Measurements from ENCODE around the gene CAMKV.
A peak's percentile ranks its signal among the peaks of the same experiment; 100 is the strongest.
"Not testable (repeated sequence)": the region's sequence is repeated elsewhere in the genome, so short reads cannot be mapped to it uniquely, and the experiment has no call there.

Gene CAMKV

DNA sequence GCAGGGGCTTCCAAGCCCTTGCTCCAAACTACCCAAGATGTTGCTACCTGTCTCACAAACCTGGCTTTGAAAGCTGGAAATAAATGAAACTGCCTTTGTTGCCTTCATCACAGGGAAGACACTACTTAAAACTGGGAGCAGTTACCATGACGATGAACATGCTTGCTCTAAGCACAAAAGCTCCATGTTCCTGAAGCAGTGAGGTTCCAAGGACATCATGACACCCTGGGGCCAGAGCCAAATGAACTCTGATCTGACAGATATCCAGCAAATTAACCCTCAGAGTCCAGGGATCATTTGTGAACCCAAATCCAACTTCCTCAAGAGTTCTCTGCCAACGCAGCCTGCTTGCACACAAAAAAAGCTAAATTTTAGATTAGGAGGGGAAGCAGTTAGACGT, 24.0 kb downstream of the CAMKV start:
- no peak for DNase-seq

DNA sequence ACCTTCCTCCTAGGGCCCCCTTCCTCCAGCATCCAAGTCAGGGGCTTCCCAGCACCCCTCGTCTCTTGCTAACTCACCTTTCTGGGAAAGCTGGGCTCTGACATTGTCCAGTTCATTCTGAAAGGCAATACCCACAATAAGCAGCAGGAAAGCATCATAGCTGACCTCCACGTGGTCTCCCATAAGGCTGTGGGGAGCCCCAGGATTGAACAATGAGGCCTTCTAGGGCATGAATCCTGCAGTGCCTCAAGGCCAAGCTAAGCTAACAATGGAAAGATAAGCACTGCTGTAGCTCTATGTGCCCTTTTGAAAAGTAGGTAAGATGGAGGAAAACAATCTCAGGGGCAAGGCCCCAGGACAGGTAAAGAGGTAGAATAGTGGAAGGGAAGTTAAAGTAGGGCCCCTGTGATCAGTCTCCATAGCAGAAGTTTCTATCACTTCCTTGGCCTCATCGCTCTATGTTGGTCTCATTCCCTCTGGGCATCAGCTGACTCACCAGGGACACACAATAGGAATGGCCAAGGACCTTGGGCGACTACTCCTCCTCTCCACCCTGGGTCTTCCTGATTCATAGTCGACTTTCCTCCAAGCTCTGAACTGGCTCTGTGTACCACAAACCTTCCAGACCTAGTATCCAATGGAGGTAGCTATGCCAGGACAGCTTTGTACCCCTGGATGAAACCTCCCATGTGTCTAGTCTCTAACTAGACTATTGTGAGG, 25.1 kb downstream of the CAMKV start:
- DNase-seq, result no peak

DNA sequence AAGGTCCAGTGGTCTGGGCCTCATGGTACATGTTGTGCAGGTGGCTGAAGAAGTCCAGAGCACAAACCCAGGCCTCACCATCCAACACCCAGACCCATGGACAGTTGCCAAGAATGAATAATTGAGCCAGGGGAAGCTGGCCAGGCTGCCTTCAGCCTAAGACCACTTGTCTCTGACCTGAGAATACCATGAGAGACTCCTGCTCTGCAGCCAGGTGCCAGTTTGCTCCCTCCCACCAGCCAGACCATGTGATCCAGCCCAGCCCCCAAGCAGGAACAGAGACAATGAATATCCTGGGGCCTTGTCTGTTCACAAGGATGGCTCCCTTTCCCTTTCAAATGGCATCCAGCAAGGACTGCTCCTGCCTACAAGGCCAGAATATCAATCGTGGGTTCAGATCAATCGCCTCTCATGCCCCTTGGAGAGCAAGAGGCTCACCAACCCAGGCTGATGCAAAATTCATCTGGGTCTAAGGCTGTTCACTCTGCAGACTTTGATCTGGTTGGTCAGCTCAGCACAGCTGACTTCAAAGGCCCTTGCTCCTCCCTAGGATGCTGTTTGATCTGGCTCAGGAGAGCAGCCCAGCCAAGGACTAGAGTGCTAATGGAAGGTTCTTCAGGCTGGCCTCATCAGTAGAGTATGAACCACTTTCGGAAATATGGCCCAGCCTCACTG, 26.7 kb downstream of the CAMKV start:
- no peak for DNase-seq

DNA sequence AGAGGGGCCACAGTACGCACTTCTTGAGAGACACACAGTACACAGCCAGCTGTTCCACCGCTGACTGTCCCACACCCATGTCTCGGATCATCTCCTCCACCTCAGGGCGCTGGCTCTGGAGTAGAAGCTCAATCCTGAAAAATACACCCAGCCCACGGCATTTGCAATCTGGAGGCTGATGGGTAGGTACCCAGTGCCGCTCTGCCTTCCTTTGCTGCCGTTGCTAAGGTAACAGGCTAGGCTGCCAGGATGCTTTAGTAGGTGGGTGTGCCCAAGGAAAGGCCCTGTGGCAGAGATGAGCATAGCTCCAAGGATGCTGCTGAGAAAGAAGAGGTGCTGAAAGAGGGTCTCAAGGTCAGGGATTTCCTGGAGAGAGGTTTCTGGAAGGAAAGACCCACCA, 27.9 kb downstream of the CAMKV start:
- no peak for DNase-seq

DNA sequence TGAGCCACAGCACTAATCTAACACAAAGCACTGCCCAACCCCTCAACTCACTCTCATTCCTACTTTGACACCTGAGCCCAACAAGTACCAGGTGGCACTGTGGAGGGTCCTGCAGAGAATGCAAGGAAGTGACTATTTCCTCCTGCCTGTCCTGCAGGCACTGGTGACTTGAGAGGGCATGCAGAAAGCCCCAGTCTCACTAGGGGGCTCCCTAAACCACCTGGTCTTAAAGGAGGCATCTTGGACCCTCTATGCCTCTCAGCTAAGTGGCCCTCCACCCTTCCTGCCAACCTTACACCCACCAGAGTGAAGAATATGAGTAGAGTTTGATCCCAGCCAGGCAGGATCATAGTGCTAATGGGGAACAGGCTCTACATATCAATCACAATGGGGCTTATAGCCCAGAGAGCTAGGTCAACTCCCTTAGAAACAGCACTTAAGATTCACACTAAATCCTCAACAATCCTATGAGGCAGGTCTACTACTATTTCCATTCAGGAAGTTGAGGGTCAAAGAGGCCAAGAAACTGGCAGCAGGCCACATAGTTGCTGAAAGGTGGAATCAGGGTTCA, 28.5 kb downstream of the CAMKV start:
- DNase-seq, result peak in 1 of 3 donors; percentile 10

DNA sequence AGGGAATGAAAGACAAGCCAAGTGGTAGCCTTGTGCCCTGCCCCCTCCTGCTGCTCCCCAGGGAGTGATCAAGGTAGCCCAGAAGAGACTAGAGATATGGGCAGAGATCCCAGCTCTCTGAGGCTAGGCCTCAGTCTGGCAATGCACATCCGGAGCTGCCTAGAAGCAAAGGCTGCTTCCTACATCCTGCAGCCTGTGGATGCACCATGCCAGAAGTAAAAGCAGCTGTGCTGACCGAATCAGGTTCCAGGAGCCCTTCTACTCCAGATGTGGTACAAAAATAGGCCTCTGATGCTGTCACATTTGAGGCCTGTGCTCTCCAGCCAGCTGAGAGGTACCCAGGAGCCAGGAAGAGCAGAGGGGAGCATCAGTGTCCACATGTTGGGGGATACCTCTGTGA, 29.3 kb downstream of the CAMKV start:
- no peak for DNase-seq

DNA sequence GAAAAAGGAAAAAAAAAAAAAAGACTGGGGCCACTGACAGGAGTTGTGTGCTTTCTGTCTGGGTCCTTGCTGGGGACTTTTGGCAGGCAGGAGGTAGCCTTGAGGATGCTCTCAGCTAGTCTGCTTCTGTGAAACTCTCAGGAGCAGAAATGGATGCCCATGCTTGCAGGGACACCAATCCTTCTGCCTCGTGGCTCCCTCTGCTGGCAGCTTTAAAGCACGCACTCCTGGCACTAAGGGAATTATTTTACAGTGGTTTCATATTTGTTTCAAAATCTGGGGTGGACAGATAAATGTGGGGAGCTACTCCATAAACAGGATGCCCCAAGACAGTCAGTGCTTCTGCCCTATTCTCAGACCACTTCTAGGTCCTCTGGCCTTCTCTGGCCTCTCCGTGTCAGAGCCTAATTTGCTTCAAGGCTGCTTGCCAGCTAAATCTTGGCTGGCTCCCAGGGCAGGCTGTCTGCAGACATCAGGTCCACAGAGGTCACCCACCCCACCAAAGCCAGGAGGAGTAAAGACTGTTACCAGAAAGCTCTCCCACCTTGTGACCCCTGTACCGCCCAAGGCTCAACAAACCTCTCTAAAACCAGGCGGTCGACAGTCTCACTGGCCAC, 30.4 kb downstream of the CAMKV start:
- DNase-seq, result peak; percentile 86 to 91 (median 91)

DNA sequence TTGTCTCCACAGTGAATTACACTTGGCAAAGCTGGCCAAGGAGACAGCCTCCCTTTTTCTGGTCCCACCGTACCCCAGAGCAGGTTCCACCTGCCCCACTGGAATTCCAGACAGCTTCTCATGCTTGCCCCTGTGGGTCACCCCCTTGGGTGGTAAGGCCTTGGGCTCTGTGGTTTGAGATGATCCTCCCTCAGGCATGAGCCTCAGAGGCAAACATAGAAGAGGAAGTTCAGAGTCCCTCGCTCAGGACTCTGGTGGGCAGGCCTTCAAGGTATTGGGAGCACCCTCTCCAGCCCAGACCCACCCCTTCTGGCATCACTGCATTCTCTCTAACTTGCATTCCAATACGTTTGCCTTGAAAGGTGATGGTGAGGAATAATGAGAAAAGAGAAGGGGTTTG, 38.4 kb downstream of the CAMKV start:
- no peak for DNase-seq

DNA sequence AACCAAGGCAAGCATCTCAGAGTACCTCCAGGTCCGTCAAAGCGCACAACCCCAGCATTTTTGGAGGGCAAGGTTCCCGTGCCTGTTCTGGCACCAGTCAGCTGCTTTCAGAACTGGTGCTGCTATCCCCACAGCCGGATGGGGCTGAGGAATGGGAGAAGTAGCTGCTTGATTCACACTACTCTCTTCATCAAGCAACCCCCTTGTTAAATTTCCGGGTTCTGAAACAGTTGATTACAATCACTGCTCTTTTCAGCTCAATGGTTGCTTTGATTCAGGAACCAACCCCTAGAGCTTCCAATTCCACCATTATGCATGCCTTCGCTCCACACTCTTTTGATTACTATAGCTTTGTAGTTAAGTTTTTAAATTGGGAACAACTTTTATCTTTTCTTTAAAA, 43.7 kb downstream of the CAMKV start:
- DNase-seq, result no peak

DNA sequence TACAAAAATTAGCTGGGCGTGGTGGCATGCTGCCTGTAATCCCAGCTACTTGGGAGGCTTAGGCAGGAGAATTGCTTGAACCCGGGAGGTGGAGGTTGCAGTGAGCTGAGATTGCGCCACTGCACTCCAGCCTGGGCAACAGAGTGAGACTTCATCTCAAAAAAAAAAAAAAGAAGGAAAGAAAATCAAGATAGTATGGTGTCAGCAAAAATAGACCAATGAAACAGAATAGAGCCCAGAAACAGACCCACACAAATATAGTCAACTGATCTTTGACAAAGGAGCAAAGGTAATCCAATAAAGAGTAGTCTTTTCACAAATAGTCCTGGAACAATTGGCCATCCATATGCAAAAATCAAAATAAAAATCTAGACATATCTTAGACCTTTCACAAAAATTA, 46.6 kb downstream of the CAMKV start:
- DNase-seq, result not testable (repeated sequence)

DNA sequence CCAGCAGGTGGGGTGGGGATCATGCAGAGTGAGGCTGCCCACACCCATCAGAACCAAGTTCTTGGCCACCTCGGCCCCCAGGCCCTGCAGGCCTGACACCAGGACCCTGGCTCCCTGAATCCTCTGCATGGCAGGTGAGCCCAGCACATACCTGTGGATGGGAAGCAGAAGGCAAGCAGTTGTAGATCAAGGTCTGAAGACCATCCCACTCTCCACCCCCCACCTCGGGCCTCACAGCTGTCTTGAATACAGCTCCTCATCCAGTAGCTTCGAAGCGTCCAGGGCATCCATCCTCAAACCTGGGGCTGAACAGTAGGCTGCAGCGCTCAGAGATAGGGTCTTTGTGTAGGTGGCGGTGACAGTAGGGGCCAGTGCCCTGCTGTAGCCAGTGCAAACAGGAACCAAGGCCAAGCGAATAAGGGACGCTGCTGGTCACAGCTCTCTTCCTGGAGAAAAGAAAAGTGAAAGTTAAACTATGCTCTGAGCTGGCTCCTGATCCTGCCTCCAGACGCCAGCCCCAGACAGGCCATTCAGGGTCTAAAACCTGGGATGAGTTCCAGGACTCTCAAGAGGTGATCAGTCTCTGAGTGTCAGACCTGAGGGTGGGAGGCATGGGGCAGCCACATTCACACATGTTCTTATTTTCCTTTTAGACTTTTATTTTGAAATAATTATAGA, 56.1 kb downstream of the CAMKV start, which contains the start of gene UBA7:
TSS of gene UBA7 (minus strand) at position 457 of the 678 bp plus-strand sequence. CDS start at position 291, 166 bp downstream.
- DNase-seq, result peak; percentile 77 to 88 (median 85)

DNA sequence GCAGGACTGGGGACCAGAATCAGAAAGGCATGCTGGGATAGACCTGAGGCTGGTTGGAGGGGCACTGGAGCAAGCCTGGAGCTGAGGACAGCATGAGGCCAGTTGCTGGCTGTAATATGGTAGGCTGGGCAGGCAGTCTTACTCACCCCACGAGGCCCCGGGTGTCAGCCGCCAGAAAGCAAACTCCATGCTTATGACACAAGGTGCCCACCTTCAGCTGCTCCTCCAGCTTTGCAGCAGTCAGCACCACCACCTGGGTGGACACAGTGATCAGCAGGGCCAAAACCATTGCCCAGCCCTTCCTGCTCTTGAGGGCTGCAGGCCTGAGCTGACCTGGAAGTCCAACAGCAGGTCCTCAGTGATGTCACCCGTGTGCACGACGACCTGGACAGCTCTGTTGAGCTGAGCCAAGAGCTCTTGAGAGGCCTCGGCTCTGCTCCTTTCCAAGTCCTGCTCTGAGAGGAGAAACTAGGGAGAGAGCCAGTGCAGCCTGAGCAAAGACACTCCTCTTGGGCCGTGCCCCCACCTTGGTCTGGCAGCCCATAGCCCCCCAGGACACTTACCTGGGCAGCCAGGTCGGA, 56.7 kb downstream of the CAMKV start:
- peak in 1 of 3 donors; percentile 9 for DNase-seq

Measured in suppressor macrophage treated with lipopolysaccharide for 1 hour (primary cell).